Lung (tissue), 12 donors: ENCODE data around the gene STX7. TPM values are rescaled to one million over a fixed set of nuclear protein-coding genes. Genes with fewer than 3 reads are reported as not detected.

ENCODE experiments used
- ATAC-seq: fragments of 200-7000 bp; cut with Tn5 transposase; one replicate; pipeline ENCODE4 v1.9.1; 2020; ENCODE audit warnings: moderate number of reproducible peaks; ENCODE audit not compliant: insufficient read depth, low FRiP score
- DNase-seq, 3 donors: peaks; one replicate each; pipeline ENCODE4 v3.0.0-alpha.2; 2013 to 2017
- H3K27ac ChIP-seq, 2 donors: one replicate each; pipeline ENCODE4 v1.5.1; 2013; ENCODE audit warnings: mild to moderate bottlenecking in 2 of 2, moderate library complexity in 2 of 2, control low read depth in 1 of 2, inconsistent platforms in 1 of 2, low read depth in 1 of 2, low read length in 1 of 2
- H3K27me3 ChIP-seq, 3 donors: one replicate each; pipeline ENCODE4 v1.5.1; 2013; ENCODE audit warnings: low read length in 2 of 3; ENCODE audit not compliant: control insufficient read depth in 3 of 3, insufficient read depth in 3 of 3
- H3K36me3 ChIP-seq, 4 donors: one replicate each; pipeline ENCODE4 v1.5.1; 2013; ENCODE audit warnings: low read length in 4 of 4, mild to moderate bottlenecking in 1 of 4, moderate library complexity in 1 of 4; ENCODE audit not compliant: control insufficient read depth in 4 of 4, insufficient read depth in 4 of 4
- H3K4me1 ChIP-seq, 5 donors: one replicate each; pipeline ENCODE4 v1.5.1; 2013; ENCODE audit warnings: low read length in 5 of 5, mild to moderate bottlenecking in 2 of 5, moderate library complexity in 1 of 5; ENCODE audit not compliant: control insufficient read depth in 5 of 5, insufficient read depth in 5 of 5
- H3K4me3 ChIP-seq: one replicate; pipeline ENCODE4 v1.5.1; 2013; ENCODE audit warnings: mild to moderate bottlenecking, control low read depth, moderate library complexity
- H3K9ac ChIP-seq, 2 donors: one replicate each; pipeline ENCODE4 v1.5.1; 2013; ENCODE audit warnings: low read length in 2 of 2, control low read depth in 1 of 2; ENCODE audit not compliant: insufficient read depth in 1 of 2
- H3K9me3 ChIP-seq, 4 donors: one replicate each; pipeline ENCODE4 v1.5.1; 2013; ENCODE audit warnings: low read length in 3 of 4, mild to moderate bottlenecking in 1 of 4, moderate library complexity in 1 of 4; ENCODE audit not compliant: control insufficient read depth in 4 of 4, insufficient read depth in 3 of 4
- WGBS, 2 donors: extraction: QIAGEN DNeasy Blood & Tissue Kit; methylation state at CpG; one replicate each; pipeline ENCODE4 v1.1.7; 2013; 5-methylcytosine and 5-hydroxymethylcytosine counted together
- polyA plus RNA-seq, 2 donors: library from polyadenylated mRNA; stranded (reverse); fragments of 200-250 nt; gene quantifications; one replicate each; pipeline ENCODE4 v1.2.1, GENCODE V29; 2013
- total RNA-seq, 2 donors: library from RNA; depleted of rRNA in 1 of 2; stranded (reverse); fragments of >200 nt in 1 of 2; gene quantifications; one replicate each; pipeline ENCODE4 v1.2.1, GENCODE V29; 2014 to 2021
- TF ChIP-seq, protein P1 (sequence below): IDR thresholded peaks from 2 replicates; pipeline ENCODE4 v1.5.1; 2012; ENCODE audit warnings: mild to moderate bottlenecking; ENCODE audit errors: control extremely low read depth, extremely low read depth
- donor health status: control.
- donor health status: control.
- donor health status: Bipolar disorder and iron deficiency.
- donor health status: healthy.
- donor health status: DM: yes; HTN: yes; CAD: no.

The STX7 gene
- total and polyA plus RNA-seq, 4 donors: 14.8 to 84.8 (median 50.2) TPM

DNA sequence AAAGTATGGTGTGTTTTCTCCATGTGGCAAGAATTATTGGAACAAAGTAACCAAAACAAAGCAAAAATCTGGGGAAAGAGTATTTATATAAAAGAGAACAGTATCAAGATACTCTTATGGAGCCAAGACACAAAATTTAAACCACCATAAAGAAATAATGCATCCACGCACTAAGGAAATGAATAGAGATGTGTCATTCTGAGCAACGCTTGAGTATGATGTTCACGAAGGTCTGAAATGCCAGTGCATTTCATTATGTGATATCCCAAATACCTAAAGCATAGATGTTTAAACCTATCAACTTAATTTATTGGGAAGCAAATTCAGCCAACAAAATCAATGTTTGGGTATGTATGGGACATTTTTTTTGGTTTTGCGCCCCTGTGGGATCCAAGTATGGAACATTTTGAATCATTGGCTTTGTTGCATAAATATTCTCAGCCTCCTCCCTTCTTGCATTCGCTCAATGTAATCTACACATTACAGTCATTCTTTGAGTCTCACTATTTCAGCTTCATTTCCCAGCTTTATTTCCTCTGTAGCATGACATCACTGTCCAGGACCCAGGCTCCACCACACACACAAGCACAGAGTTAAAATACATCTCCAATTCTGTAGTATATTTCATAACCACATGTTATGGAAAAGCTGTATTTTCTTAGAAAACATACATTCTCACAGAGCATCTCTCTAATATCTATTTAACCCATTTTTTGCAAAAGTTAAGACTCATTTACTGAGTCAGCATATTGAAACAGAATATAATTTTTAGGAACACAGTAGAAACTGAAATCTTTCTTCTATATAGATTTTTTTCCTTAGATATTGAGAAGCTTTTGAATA is 100.0 kb downstream of the STX7 start:
- Histone ChIP-seq H3K9me3 (peaks cover 0 to 6% (median under 1%) of the 10 kb centered on the region in 4 donors), H3K4me1 (no peaks in the 10 kb centered on the region), H3K36me3 (peaks cover 0 to 4% (median 0%) of the 10 kb centered on the region in 4 donors), H3K9ac (no peak overlapping the region), H3K27me3 (no peaks in the 10 kb centered on the region), H3K27ac (no peak overlapping the region), H3K4me3 (no peak overlapping the region)
- TF ChIP-seq, protein P1, sequence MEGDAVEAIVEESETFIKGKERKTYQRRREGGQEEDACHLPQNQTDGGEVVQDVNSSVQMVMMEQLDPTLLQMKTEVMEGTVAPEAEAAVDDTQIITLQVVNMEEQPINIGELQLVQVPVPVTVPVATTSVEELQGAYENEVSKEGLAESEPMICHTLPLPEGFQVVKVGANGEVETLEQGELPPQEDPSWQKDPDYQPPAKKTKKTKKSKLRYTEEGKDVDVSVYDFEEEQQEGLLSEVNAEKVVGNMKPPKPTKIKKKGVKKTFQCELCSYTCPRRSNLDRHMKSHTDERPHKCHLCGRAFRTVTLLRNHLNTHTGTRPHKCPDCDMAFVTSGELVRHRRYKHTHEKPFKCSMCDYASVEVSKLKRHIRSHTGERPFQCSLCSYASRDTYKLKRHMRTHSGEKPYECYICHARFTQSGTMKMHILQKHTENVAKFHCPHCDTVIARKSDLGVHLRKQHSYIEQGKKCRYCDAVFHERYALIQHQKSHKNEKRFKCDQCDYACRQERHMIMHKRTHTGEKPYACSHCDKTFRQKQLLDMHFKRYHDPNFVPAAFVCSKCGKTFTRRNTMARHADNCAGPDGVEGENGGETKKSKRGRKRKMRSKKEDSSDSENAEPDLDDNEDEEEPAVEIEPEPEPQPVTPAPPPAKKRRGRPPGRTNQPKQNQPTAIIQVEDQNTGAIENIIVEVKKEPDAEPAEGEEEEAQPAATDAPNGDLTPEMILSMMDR: no peak
- DNase-seq (no peak), ATAC-seq (no peak)
- 92 to 95% methylated on average over 5 of the region's 5 CpGs for WGBS, 2 donors

DNA sequence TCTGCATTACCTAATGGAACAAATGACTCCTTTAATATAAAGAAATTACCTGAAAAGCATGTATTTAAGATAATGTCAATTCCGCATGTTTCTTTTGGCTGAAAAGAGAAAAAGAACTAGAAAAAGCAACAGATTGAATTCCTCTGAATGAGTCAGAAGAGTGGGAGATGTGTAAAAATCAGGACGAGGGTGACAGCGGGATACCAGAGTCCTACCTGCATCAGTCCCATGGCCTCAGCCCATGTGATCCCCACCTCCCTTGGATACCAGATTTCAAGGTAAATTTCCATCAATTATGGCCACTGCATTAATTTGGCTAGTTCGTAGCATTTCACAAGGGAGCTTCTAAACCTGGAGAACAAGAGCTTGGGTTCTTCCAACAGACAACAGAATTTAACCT is 101.6 kb downstream of the STX7 start:
- ATAC-seq (no peak), DNase-seq (no peak)
- TF ChIP-seq, protein P1: no peak
- no peaks in the 10 kb centered on the region for H3K27me3 ChIP-seq
- H3K4me1 ChIP-seq: no peaks in the 10 kb centered on the region
- H3K9ac ChIP-seq: no peak overlapping the region
- H3K27ac ChIP-seq: no peak overlapping the region
- no peaks in the 10 kb centered on the region for H3K36me3 ChIP-seq
- peaks cover 0 to 2% (median 0%) of the 10 kb centered on the region in 4 donors for H3K9me3 ChIP-seq
- WGBS, 2 donors: 91 to 93% methylated on average over 4 of the region's 4 CpGs
- no peak overlapping the region for H3K4me3 ChIP-seq

DNA sequence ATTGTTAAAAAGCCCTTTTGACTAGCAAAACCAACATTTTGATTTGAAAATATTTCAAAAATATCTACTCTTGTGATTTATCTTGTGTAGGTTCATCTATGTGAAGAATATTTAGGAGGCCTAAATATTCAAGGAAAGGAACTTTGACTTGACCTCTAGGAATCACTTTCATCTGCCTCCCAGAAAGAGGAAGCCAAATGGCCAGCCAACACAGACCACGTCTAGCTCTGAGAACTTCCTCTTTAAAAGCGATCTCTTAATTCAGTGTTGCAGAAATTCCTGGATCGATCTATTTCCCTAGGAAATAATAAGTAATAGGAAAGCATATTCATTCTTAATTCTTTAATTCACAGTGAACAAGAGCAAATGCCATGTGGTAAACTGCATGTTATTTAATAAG is 102.1 kb downstream of the STX7 start:
- no peak overlapping the region for H3K4me3 ChIP-seq
- TF ChIP-seq, protein P1: no peak
- no peaks in the 10 kb centered on the region for H3K36me3 ChIP-seq
- DNase-seq: no peak
- no peaks in the 10 kb centered on the region for H3K4me1 ChIP-seq
- H3K9ac ChIP-seq: no peak overlapping the region
- H3K9me3 ChIP-seq: no peaks in the 10 kb centered on the region
- H3K27me3 ChIP-seq: no peaks in the 10 kb centered on the region
- H3K27ac ChIP-seq: no peak overlapping the region
- 52 to 58% methylated on average over 3 of the region's 3 CpGs for WGBS, 2 donors
- ATAC-seq: no peak
